H9 (cell line): Measurements from ENCODE around the gene MYBPC3. TPM values are rescaled to one million over a fixed set of nuclear protein-coding genes. Genes with fewer than 3 reads are reported as not detected.

Experiments
- DNase-seq: peaks from one replicate; pipeline ENCODE4 v3.0.0-alpha.2; 2017
- H2AFZ ChIP-seq: one replicate; pipeline ENCODE4 v1.6.1; 2013; ENCODE audit warnings: mild to moderate bottlenecking, low read length, control low read depth, moderate library complexity
- H2AK5ac ChIP-seq: 2 replicates; pipeline ENCODE4 v1.6.1; 2013; ENCODE audit warnings: low read length, control low read depth, mixed read lengths; ENCODE audit not compliant: insufficient read length
- H2BK120ac ChIP-seq: one replicate; pipeline ENCODE4 v1.6.1; 2013; ENCODE audit warnings: low read depth, mild to moderate bottlenecking, low read length, control low read depth, inconsistent platforms; ENCODE audit not compliant: poor library complexity, severe bottlenecking
- H2BK12ac ChIP-seq: 2 replicates; pipeline ENCODE4 v1.6.1; 2013; ENCODE audit warnings: low read length, control low read depth, mixed read lengths, low read depth; ENCODE audit not compliant: insufficient read length
- H2BK15ac ChIP-seq: 2 replicates; pipeline ENCODE4 v1.6.1; 2013; ENCODE audit warnings: low read depth, low read length, control low read depth
- H2BK20ac ChIP-seq: one replicate; pipeline ENCODE4 v1.6.1; 2013; ENCODE audit warnings: low read depth, mild to moderate bottlenecking, low read length, control low read depth, inconsistent platforms; ENCODE audit not compliant: poor library complexity, severe bottlenecking
- H2BK5ac ChIP-seq: 2 replicates; pipeline ENCODE4 v1.6.1; 2013; ENCODE audit warnings: low read length, control low read depth, mixed read lengths; ENCODE audit not compliant: insufficient read length
- H3K14ac ChIP-seq: 2 replicates; pipeline ENCODE4 v1.6.1; 2013; ENCODE audit warnings: low read length, control low read depth; ENCODE audit not compliant: insufficient read depth
- H3K18ac ChIP-seq: 2 replicates; pipeline ENCODE4 v1.6.1; 2013; ENCODE audit warnings: low read depth, mild to moderate bottlenecking, mixed read lengths, low read length, control low read depth; ENCODE audit not compliant: insufficient read length
- H3K23ac ChIP-seq: 2 replicates; pipeline ENCODE4 v1.6.1; 2013; ENCODE audit warnings: low read length, control low read depth, mixed read lengths, low read depth; ENCODE audit not compliant: insufficient read length
- H3K23me2 ChIP-seq: 2 replicates; pipeline ENCODE4 v1.6.1; 2013; ENCODE audit warnings: low read depth, mild to moderate bottlenecking, mixed read lengths, low read length, control low read depth; ENCODE audit not compliant: insufficient read length, poor library complexity, severe bottlenecking
- H3K27ac ChIP-seq: 2 replicates; pipeline ENCODE4 v1.5.1; 2013; ENCODE audit warnings: low read length, control low read depth, mixed read lengths, low read depth; ENCODE audit not compliant: insufficient read length
- H3K27me3 ChIP-seq: 2 replicates; pipeline ENCODE4 v1.6.1; 2013; ENCODE audit warnings: low read length, control low read depth, inconsistent platforms; ENCODE audit not compliant: insufficient read depth
- H3K4ac ChIP-seq: 2 replicates; pipeline ENCODE4 v1.6.1; 2013; ENCODE audit warnings: low read depth, mild to moderate bottlenecking, control low read depth, inconsistent platforms, low read length, moderate library complexity
- H3K4me1 ChIP-seq: 2 replicates; pipeline ENCODE4 v1.6.1; 2013; ENCODE audit warnings: low read length, control low read depth, inconsistent platforms; ENCODE audit not compliant: insufficient read depth
- H3K4me2 ChIP-seq: 2 replicates; pipeline ENCODE4 v1.6.1; 2013; ENCODE audit warnings: low read length, control low read depth, mixed read lengths; ENCODE audit not compliant: insufficient read length, insufficient read depth
- H3K56ac ChIP-seq: 2 replicates; pipeline ENCODE4 v1.6.1; 2013; ENCODE audit warnings: low read depth, mild to moderate bottlenecking, mixed read lengths, low read length, control low read depth; ENCODE audit not compliant: insufficient read length
- H3K79me1 ChIP-seq: 2 replicates; pipeline ENCODE4 v1.6.1; 2013; ENCODE audit warnings: low read depth, mild to moderate bottlenecking, moderate library complexity, low read length, control low read depth, inconsistent platforms; ENCODE audit not compliant: insufficient read depth, poor library complexity, severe bottlenecking
- H3K79me2 ChIP-seq: 2 replicates; pipeline ENCODE4 v1.6.1; 2013; ENCODE audit warnings: low read length, control low read depth, inconsistent platforms; ENCODE audit not compliant: insufficient read depth
- H3K9ac ChIP-seq: 2 replicates; pipeline ENCODE4 v1.6.1; 2013; ENCODE audit warnings: low read length, control low read depth, mixed read lengths; ENCODE audit not compliant: insufficient read length; ENCODE audit errors: extremely low read depth
- H3K9me3 ChIP-seq: one replicate; pipeline ENCODE4 v1.6.1; 2013; ENCODE audit warnings: low read depth, low read length, inconsistent platforms; ENCODE audit not compliant: control insufficient read depth
- H3T11ph ChIP-seq: one replicate; pipeline ENCODE4 v1.6.1; 2013; ENCODE audit warnings: mild to moderate bottlenecking, low read length, control low read depth, inconsistent platforms
- H4K20me1 ChIP-seq: one replicate; pipeline ENCODE4 v1.6.1; 2013; ENCODE audit not compliant: control insufficient read depth, insufficient read length, insufficient read depth
- H4K5ac ChIP-seq: 2 replicates; pipeline ENCODE4 v1.6.1; 2013; ENCODE audit warnings: low read depth, mild to moderate bottlenecking, mixed read lengths, low read length, control low read depth; ENCODE audit not compliant: insufficient read length
- H4K8ac ChIP-seq: replicated peaks from 2 replicates; pipeline ENCODE4 v1.6.1; 2013; ENCODE audit warnings: low read length, control low read depth, mixed read lengths, low read depth; ENCODE audit not compliant: insufficient read length
- H4K91ac ChIP-seq: 2 replicates; pipeline ENCODE4 v1.6.1; 2013; ENCODE audit warnings: low read depth, mild to moderate bottlenecking, moderate library complexity, mixed read lengths, low read length, control low read depth; ENCODE audit not compliant: insufficient read length
- H3K27ac Mint-ChIP-seq, 3 experiments: 2 replicates in 2 of 3; 3 replicates in 1 of 3; pipeline ENCODE4 v1.8.0; 2020 to 2021; ENCODE audit warnings: mixed read lengths in 3 of 3, mild to moderate bottlenecking in 1 of 3, moderate library complexity in 1 of 3
- H3K27me3 Mint-ChIP-seq: 2 replicates; pipeline ENCODE4 v1.8.0; 2021; ENCODE audit warnings: low read depth, mild to moderate bottlenecking, moderate library complexity, mixed read lengths
- H3K36me3 Mint-ChIP-seq, 3 experiments: 2 replicates in 2 of 3; 3 replicates in 1 of 3; pipeline ENCODE4 v1.8.0; 2020 to 2021; ENCODE audit warnings: low read depth in 3 of 3, mixed read lengths in 3 of 3; ENCODE audit not compliant: insufficient read depth in 1 of 3
- H3K4me1 Mint-ChIP-seq, 2 experiments: 2 replicates each; pipeline ENCODE4 v1.8.0; 2020; ENCODE audit warnings: mixed read lengths in 2 of 2
- H3K4me3 Mint-ChIP-seq, 2 experiments: 2 replicates in 1 of 2; 3 replicates in 1 of 2; pipeline ENCODE4 v1.8.0; 2020 to 2021; ENCODE audit warnings: mild to moderate bottlenecking in 2 of 2, mixed read lengths in 2 of 2, moderate library complexity in 1 of 2
- H3K9me3 Mint-ChIP-seq, 2 experiments: 2 replicates in 1 of 2; 3 replicates in 1 of 2; pipeline ENCODE4 v1.8.0; 2020; ENCODE audit warnings: mild to moderate bottlenecking in 2 of 2, mixed read lengths in 2 of 2, moderate library complexity in 1 of 2
- WGBS: extraction: QIAGEN DNeasy Blood & Tissue Kit; methylation state at CpG from one replicate; pipeline ENCODE4 v1.1.7; 2013; ENCODE audit warnings: missing lambda C conversion rate, low lambda C conversion rate, mixed read lengths; ENCODE audit not compliant: insufficient read length; ENCODE audit errors: extremely low coverage; 5-methylcytosine and 5-hydroxymethylcytosine counted together
- total RNA-seq: library from RNA; stranded (reverse); gene quantifications from 2 replicates; pipeline ENCODE4 v1.2.1, GENCODE V29; 2021
- TF ChIP-seq, protein P1 (sequence below): fragments of 200-600 bp; sonication (generic); conservative IDR thresholded peaks from 3 replicates; pipeline ENCODE4 v1.8.0; 2021; ENCODE audit warnings: antibody characterized with exemption, mild to moderate bottlenecking

The MYBPC3 gene
- total RNA-seq, 1 experiment from 2014 or later = not detected

DNA sequence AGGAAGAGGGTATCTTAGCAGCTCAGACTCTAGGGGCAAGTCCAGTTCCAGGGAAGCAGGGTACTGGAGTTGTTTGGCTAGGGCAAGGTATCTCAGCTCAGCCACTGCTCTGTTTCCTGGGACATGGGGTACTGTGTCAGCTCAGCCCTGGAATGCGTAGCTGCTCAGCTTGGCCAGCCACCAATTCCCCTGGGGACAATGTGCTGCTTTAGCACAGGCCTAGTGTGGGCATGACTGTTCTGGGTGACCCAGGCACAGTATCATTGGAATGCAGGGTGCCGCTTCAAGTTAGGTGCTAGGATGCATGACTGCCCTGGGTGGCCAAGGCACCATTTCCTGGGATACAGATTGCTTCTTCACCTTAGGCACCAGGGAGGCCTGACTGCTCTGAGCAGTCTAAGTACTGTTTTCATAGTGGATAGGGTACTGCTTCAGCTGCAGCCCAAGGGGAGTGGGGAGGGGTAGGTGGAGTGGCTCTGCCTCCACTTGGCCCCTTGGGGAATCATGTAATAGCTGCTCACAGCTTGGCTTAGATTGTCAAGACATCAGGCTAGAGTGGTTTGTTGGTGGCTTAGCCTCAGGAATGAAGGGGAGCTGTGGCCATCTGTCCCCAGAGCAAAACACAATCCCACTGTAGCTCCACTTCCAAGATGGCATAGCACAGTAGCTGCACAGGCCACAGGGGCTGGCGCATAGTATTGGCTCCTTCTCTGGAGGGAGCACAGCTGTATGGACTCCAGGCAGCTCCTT is 46.6 kb downstream of the MYBPC3 start:
- no CpG with 5 or more reads among the region's 3 CpGs for WGBS
- H3K4ac ChIP-seq = no peak overlapping the region
- no peak overlapping the region for H3T11ph ChIP-seq
- H3K18ac ChIP-seq = no peak overlapping the region
- H3K14ac ChIP-seq = no peak overlapping the region
- H2BK20ac ChIP-seq = no peak overlapping the region
- H3K27ac ChIP-seq = no peak overlapping the region
- no peak overlapping the region for H4K91ac ChIP-seq
- no peak overlapping the region for H2AFZ ChIP-seq
- no peak overlapping the region for H2AK5ac ChIP-seq
- no peaks in the 10 kb centered on the region for H3K4me1 ChIP-seq
- H3K79me2 ChIP-seq = no peaks in the 10 kb centered on the region
- H3K27me3 ChIP-seq = no peaks in the 10 kb centered on the region
- no peaks in the 10 kb centered on the region for H3K23me2 ChIP-seq
- H2BK15ac ChIP-seq = no peak overlapping the region
- Mint-ChIP-seq H3K9me3 (peaks cover 10 to 12% of the 10 kb centered on the region in 2 experiments; a peak in 4 of 5 replicates), H3K27me3 (no peaks in the 10 kb centered on the region), H3K36me3 (peaks cover 33 to 64% (median 52%) of the 10 kb centered on the region in 3 experiments), H3K27ac (peak overlapping the region in 1 of 3 experiments; percentile 82; a peak in 2 of 7 replicates), H3K4me1 (peaks cover 4 to 16% of the 10 kb centered on the region in 2 experiments), H3K4me3 (no peak overlapping the region)
- no peaks in the 10 kb centered on the region for H3K9me3 ChIP-seq
- H3K79me1 ChIP-seq = no peaks in the 10 kb centered on the region
- no peak overlapping the region for H2BK5ac ChIP-seq
- H3K4me2 ChIP-seq = no peak overlapping the region
- no peak overlapping the region for H3K9ac ChIP-seq
- no peak overlapping the region for H3K56ac ChIP-seq
- no peaks in the 10 kb centered on the region for H4K20me1 ChIP-seq
- H4K5ac ChIP-seq = no peak overlapping the region
- no peak for DNase-seq
- TF ChIP-seq, protein P1, sequence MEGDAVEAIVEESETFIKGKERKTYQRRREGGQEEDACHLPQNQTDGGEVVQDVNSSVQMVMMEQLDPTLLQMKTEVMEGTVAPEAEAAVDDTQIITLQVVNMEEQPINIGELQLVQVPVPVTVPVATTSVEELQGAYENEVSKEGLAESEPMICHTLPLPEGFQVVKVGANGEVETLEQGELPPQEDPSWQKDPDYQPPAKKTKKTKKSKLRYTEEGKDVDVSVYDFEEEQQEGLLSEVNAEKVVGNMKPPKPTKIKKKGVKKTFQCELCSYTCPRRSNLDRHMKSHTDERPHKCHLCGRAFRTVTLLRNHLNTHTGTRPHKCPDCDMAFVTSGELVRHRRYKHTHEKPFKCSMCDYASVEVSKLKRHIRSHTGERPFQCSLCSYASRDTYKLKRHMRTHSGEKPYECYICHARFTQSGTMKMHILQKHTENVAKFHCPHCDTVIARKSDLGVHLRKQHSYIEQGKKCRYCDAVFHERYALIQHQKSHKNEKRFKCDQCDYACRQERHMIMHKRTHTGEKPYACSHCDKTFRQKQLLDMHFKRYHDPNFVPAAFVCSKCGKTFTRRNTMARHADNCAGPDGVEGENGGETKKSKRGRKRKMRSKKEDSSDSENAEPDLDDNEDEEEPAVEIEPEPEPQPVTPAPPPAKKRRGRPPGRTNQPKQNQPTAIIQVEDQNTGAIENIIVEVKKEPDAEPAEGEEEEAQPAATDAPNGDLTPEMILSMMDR = no peak
- no peak overlapping the region for H3K23ac ChIP-seq
- no peak overlapping the region for H4K8ac ChIP-seq
- H2BK120ac ChIP-seq = no peak overlapping the region
- H2BK12ac ChIP-seq = no peak overlapping the region
